ELR (cell line): ENCODE measurements around the gene ARFGAP1.

Experiments used
- DNase-seq: peaks from one replicate; pipeline ENCODE4 v3.0.0-alpha.2; 2015; ENCODE audit warnings: low read depth

The ARFGAP1 gene

GRCh38 chr20:63309261-63310071 lies 36.9 kb downstream of the ARFGAP1 start:
- DNase-seq, result peak; percentile 58

GRCh38 chr20:63310265-63310991 lies 37.8 kb downstream of the ARFGAP1 start:
- peak; percentile 47 for DNase-seq

GRCh38 chr20:63311186-63311832 lies 38.7 kb downstream of the ARFGAP1 start:
- no peak for DNase-seq

- DNase-seq, result no peak
Observed at GRCh38 chr20:63311833-63312243, 39.2 kb downstream of the ARFGAP1 start.

- no peak for DNase-seq
Observed at GRCh38 chr20:63312273-63312672, 39.7 kb downstream of the ARFGAP1 start.

- DNase-seq, result no peak
Observed at GRCh38 chr20:63312690-63313348, 40.2 kb downstream of the ARFGAP1 start.

- no peak for DNase-seq
Observed at GRCh38 chr20:63313349-63314014, 40.9 kb downstream of the ARFGAP1 start.

- DNase-seq, result no peak
Observed at GRCh38 chr20:63314015-63314471, 41.4 kb downstream of the ARFGAP1 start.

- DNase-seq, result no peak
Observed at GRCh38 chr20:63314566-63315239, 42.1 kb downstream of the ARFGAP1 start.

- no peak for DNase-seq
Observed at GRCh38 chr20:63315240-63315689, 42.7 kb downstream of the ARFGAP1 start.

GRCh38 chr20:63315731-63316491 lies 43.3 kb downstream of the ARFGAP1 start:
- DNase-seq, result no peak

- DNase-seq, result no peak
Observed at GRCh38 chr20:63316502-63316921, 43.9 kb downstream of the ARFGAP1 start.

GRCh38 chr20:63317061-63317460 lies 44.4 kb downstream of the ARFGAP1 start:
- DNase-seq, result no peak

GRCh38 chr20:63317601-63318291 lies 45.1 kb downstream of the ARFGAP1 start:
- DNase-seq, result no peak

- DNase-seq, result no peak
Observed at GRCh38 chr20:63318391-63319163, 46.0 kb downstream of the ARFGAP1 start.

- no peak for DNase-seq
Observed at GRCh38 chr20:63319164-63320040, 46.8 kb downstream of the ARFGAP1 start.

GRCh38 chr20:63320041-63320511 lies 47.5 kb downstream of the ARFGAP1 start:
- DNase-seq, result no peak
